Neural progenitor cell (in vitro differentiated cells): Measurements from ENCODE around the gene PPP1R9A. TPM values are rescaled to one million over a fixed set of nuclear protein-coding genes. Genes with fewer than 3 reads are reported as not detected.

Experiments
- DNase-seq: peaks from one replicate; pipeline ENCODE4 v3.0.0-alpha.2; 2016; ENCODE audit warnings: low spot score
- H2AFZ ChIP-seq: fragments of 200-600 bp; sonication (generic); replicated peaks from 2 replicates; pipeline ENCODE4 v1.6.1; 2016; ENCODE audit warnings: antibody characterized with exemption
- H3F3A ChIP-seq: fragments of 200-600 bp; sonication (generic); 2 replicates; pipeline ENCODE4 v1.6.1; 2016; ENCODE audit warnings: antibody characterized with exemption, low read depth
- H3K27ac ChIP-seq: fragments of 200-600 bp; sonication (generic); 2 replicates; pipeline ENCODE4 v1.5.1; 2016; ENCODE audit warnings: mild to moderate bottlenecking
- H3K27me3 ChIP-seq: fragments of 200-600 bp; sonication (generic); 2 replicates; pipeline ENCODE4 v1.6.1; 2016; ENCODE audit warnings: mild to moderate bottlenecking, moderate library complexity
- H3K36me3 ChIP-seq: fragments of 200-600 bp; sonication (generic); 2 replicates; pipeline ENCODE4 v1.5.1; 2016
- H3K4me1 ChIP-seq: fragments of 200-600 bp; sonication (generic); 2 replicates; pipeline ENCODE4 v1.6.1; 2016; ENCODE audit warnings: mixed run types
- H3K4me2 ChIP-seq: fragments of 200-600 bp; sonication (generic); 2 replicates; pipeline ENCODE4 v1.6.1; 2016
- H3K4me3 ChIP-seq: fragments of 200-600 bp; sonication (generic); 2 replicates; pipeline ENCODE4 v1.5.1; 2016
- H3K79me2 ChIP-seq: fragments of 200-600 bp; sonication (generic); 2 replicates; pipeline ENCODE4 v1.6.1; 2016; ENCODE audit warnings: low read depth
- H3K9ac ChIP-seq: fragments of 200-600 bp; sonication (generic); 2 replicates; pipeline ENCODE4 v1.6.1; 2016
- H3K9me3 ChIP-seq: fragments of 200-600 bp; sonication (generic); 2 replicates; pipeline ENCODE4 v1.5.1; 2016; ENCODE audit warnings: low read depth
- H4K20me1 ChIP-seq: fragments of 200-600 bp; sonication (generic); 2 replicates; pipeline ENCODE4 v1.6.1; 2016; ENCODE audit warnings: low read depth
- H3K27ac Mint-ChIP-seq: 3 replicates; pipeline ENCODE4 v1.8.0; 2021; ENCODE audit warnings: mixed read lengths
- H3K27me3 Mint-ChIP-seq: 2 replicates; pipeline ENCODE4 v1.8.0; 2022; ENCODE audit warnings: low read depth, mild to moderate bottlenecking, inconsistent platforms, moderate library complexity, mixed read lengths; ENCODE audit not compliant: insufficient read depth
- H3K36me3 Mint-ChIP-seq: 3 replicates; pipeline ENCODE4 v1.8.0; 2021; ENCODE audit warnings: mixed read lengths
- H3K4me1 Mint-ChIP-seq: 3 replicates; pipeline ENCODE4 v1.8.0; 2021; ENCODE audit warnings: mixed read lengths
- H3K4me3 Mint-ChIP-seq: 3 replicates; pipeline ENCODE4 v1.8.0; 2021; ENCODE audit warnings: mild to moderate bottlenecking, moderate library complexity, mixed read lengths
- H3K9me3 Mint-ChIP-seq: 3 replicates; pipeline ENCODE4 v1.8.0; 2020; ENCODE audit warnings: mixed read lengths
- EZH2 ChIP-seq: fragments of 200-600 bp; sonication (generic); IDR thresholded peaks from 2 replicates; pipeline ENCODE4 v1.6.1; 2017; ENCODE audit warnings: antibody characterized with exemption, mild to moderate bottlenecking, moderate library complexity
- EZH2phosphoT487 ChIP-seq: fragments of 200-600 bp; sonication (generic); IDR thresholded peaks from 2 replicates; pipeline ENCODE4 v1.6.1; 2017; ENCODE audit warnings: antibody characterized with exemption
- total RNA-seq: library from RNA; depleted of rRNA; stranded (reverse); fragments of >200 nt; gene quantifications from 2 replicates; pipeline ENCODE4 v1.2.3, GENCODE V29; 2015; ENCODE audit warnings: low replicate concordance
- TF ChIP-seq, protein P1 (sequence below): fragments of 200-600 bp; sonication (generic); IDR thresholded peaks from 2 replicates; pipeline ENCODE4 v1.5.1; 2017; ENCODE audit warnings: antibody characterized with exemption, mild to moderate bottlenecking

The PPP1R9A gene
- total RNA-seq, 1 donor from 2014 or later: 40.7 TPM

DNA sequence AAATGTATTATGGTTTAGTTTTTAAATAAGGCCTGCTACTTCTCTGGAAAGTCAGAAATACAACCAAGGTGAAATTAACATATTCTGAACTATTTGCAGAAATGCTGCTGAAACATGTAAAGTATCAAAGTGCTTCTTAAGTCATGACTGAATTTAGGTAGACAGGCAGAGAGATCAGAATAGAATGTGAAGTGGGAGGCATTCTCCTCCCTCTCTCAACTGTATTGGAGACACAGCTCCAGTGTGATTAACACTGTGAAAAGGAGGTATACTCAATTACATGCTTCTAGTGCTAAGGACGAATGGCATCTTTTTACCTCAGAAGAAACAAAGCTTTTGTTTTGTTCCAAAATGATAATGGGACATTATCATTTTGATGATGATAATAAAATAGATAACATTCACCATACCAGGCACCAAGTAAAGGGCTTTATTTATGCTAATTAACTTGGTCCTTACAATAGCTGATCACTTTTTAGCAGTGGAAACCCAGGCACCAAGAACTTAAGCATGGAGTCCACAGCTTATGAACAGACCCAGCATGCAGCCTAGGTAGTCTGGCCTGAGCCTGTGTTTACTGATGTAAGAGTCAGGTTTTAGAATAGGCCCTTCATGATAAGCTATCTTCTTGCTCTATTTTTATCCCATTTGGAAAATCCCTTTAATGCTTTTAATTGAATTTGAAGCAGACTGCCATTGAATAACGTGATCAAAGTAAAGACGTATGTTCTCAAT is 26.0 kb downstream of the PPP1R9A start:
- no peak for TF ChIP-seq EZH2phosphoT487
- TF ChIP-seq, protein P1, sequence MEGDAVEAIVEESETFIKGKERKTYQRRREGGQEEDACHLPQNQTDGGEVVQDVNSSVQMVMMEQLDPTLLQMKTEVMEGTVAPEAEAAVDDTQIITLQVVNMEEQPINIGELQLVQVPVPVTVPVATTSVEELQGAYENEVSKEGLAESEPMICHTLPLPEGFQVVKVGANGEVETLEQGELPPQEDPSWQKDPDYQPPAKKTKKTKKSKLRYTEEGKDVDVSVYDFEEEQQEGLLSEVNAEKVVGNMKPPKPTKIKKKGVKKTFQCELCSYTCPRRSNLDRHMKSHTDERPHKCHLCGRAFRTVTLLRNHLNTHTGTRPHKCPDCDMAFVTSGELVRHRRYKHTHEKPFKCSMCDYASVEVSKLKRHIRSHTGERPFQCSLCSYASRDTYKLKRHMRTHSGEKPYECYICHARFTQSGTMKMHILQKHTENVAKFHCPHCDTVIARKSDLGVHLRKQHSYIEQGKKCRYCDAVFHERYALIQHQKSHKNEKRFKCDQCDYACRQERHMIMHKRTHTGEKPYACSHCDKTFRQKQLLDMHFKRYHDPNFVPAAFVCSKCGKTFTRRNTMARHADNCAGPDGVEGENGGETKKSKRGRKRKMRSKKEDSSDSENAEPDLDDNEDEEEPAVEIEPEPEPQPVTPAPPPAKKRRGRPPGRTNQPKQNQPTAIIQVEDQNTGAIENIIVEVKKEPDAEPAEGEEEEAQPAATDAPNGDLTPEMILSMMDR: no peak
- no peak for TF ChIP-seq EZH2
- Histone ChIP-seq H3K4me3 (no peak overlapping the region), H3K27me3 (no peaks in the 10 kb centered on the region), H3K9ac (no peak overlapping the region), H3K79me2 (peaks cover 98% of the 10 kb centered on the region), H3K4me1 (peaks cover 8% of the 10 kb centered on the region), H2AFZ (no peak overlapping the region), H3K36me3 (no peaks in the 10 kb centered on the region), H3F3A (no peaks in the 10 kb centered on the region), H3K4me2 (no peak overlapping the region), H4K20me1 (peaks cover 19% of the 10 kb centered on the region), H3K9me3 (no peaks in the 10 kb centered on the region), H3K27ac (no peak overlapping the region)
- Mint-ChIP-seq H3K36me3 (no peaks in the 10 kb centered on the region), H3K9me3 (no peaks in the 10 kb centered on the region), H3K4me3 (no peak overlapping the region), H3K4me1 (peaks cover 3% of the 10 kb centered on the region), H3K27ac (no peak overlapping the region), H3K27me3 (peaks cover 2% of the 10 kb centered on the region)
- DNase-seq: no peak

DNA sequence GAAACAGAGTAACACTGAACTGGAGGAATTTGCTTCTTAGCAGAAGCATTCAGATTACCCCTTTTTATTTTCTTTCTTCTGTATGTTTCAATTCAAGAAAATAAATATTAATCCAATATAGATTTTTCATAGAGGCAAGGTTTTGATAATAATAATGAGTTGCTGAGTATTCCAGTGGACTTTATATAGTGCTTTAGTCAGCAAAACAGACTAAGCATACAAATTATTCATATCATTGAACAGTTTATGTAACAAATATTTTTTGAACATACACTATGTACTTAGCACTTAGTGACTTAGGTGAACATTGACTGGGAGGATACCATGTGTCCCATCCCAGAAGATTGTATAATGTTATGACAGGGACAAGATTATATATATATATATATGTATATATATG is 32.0 kb downstream of the PPP1R9A start:
- Mint-ChIP-seq H3K4me1 (no peaks in the 10 kb centered on the region), H3K9me3 (no peaks in the 10 kb centered on the region), H3K4me3 (no peak overlapping the region), H3K36me3 (no peaks in the 10 kb centered on the region), H3K27me3 (peaks cover 2% of the 10 kb centered on the region), H3K27ac (no peak overlapping the region)
- Histone ChIP-seq H3K27me3 (no peaks in the 10 kb centered on the region), H3K4me1 (peaks cover 14% of the 10 kb centered on the region), H3F3A (no peaks in the 10 kb centered on the region), H3K79me2 (peaks cover 96% of the 10 kb centered on the region), H3K27ac (no peak overlapping the region), H2AFZ (no peak overlapping the region), H3K4me3 (no peak overlapping the region), H3K36me3 (no peaks in the 10 kb centered on the region), H3K9me3 (no peaks in the 10 kb centered on the region), H3K4me2 (no peak overlapping the region), H4K20me1 (peaks cover 9% of the 10 kb centered on the region), H3K9ac (no peak overlapping the region)
- TF ChIP-seq EZH2: no peak
- TF ChIP-seq, protein P1: no peak
- TF ChIP-seq EZH2phosphoT487: no peak
- DNase-seq: no peak

DNA sequence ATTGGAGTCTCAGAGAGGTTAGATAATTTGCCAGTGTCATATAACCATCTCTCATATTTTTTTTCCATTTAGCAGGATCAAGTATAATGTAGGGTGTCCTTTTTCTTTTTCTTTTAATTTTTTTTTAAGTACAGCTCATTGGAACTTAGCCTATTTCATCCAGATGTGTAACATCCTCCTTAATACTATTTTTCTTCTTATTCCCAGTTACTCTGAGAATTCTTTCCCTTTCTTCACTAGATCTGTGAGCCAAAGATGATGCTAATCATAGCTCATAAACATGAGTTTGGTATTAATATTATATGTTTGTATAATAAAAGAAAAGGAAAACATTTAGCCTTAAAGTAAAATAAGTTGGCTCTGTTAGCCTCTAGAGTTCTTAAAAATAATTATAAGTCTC is 32.8 kb downstream of the PPP1R9A start:
- no peak overlapping the region for H3K4me2 ChIP-seq
- no peak overlapping the region for H3K4me3 ChIP-seq
- H3K9ac ChIP-seq: no peak overlapping the region
- H3K27me3 Mint-ChIP-seq: peaks cover 2% of the 10 kb centered on the region
- no peak overlapping the region for H3K27ac Mint-ChIP-seq
- TF ChIP-seq EZH2phosphoT487 (no peak), EZH2 (no peak)
- TF ChIP-seq, protein P1: no peak
- H3K27ac ChIP-seq: peak overlapping the region; percentile 24
- no peaks in the 10 kb centered on the region for H3K27me3 ChIP-seq
- no peak overlapping the region for H2AFZ ChIP-seq
- H3K4me1 Mint-ChIP-seq: no peaks in the 10 kb centered on the region
- no peak for DNase-seq
- H3K79me2 ChIP-seq: peaks cover 95% of the 10 kb centered on the region
- no peaks in the 10 kb centered on the region for H3K9me3 Mint-ChIP-seq
- no peaks in the 10 kb centered on the region for H3F3A ChIP-seq
- no peaks in the 10 kb centered on the region for H3K36me3 Mint-ChIP-seq
- H3K36me3 ChIP-seq: no peaks in the 10 kb centered on the region
- peaks cover 14% of the 10 kb centered on the region for H3K4me1 ChIP-seq
- no peak overlapping the region for H3K4me3 Mint-ChIP-seq
- peaks cover 9% of the 10 kb centered on the region for H4K20me1 ChIP-seq
- H3K9me3 ChIP-seq: no peaks in the 10 kb centered on the region
